HG03108 (cell line): Measurements from ENCODE around the gene DPF3.

Experiments
- ATAC-seq: cut with Tn5 transposase; IDR thresholded peaks from one replicate; pipeline ENCODE4 v1.9.1; 2021; ENCODE audit warnings: moderate library complexity; ENCODE audit not compliant: unreplicated experiment

Gene DPF3

DNA sequence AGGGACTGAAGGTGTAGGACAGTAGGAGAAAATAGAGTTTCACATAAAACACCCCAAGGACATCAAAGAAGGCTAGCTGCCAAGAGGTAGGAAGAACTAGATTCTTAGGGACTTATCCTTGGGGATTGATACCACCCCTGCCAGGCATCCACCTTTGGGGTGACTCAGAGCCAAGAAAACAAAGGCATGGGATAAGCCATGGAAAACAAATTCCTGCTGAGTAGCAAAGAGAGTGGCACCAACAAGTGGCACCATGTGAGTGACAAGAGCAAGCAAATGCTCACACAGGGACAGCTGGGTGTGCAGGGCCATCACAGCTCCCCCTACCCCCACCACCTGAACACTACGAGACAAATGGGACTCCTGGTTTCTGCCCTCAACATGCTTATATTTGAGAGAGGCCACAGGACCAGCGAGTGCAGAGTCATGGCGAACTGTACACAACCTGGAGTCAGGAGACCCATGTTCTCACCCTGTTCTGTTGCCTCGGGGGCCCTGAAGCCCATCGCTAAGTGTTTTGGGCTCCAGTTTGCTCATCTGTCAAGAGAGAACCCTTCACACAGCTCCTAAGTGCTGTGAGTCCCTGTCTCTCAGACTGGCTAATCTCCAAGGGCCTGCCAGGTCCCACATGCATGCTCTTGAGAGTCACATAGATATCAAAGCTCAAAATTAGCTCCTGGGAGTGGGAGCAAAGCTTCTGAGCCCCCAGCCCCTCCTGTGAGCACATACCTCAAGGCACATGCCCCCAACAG lies 91.9 kb downstream of the DPF3 start:
- ATAC-seq = no peak

DNA sequence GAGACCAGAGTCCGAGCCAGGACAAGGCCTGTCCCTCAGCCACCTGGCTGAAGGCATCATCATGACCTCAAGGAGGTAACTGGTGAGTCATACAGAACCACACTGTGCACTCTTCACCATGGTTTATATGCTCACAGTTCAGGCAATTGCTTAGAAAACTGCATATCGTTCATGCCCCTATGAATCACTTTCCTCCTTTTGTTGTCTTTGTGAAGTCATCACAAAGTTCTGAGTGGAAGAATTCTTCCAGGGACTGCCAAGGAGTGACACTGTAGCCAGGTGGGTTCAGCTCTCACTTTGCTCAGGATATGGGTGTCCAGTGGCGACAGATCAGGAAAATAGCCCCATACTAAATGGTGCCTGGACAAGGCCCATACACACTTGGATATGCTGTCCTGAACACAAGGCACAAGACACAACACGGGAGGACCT lies 92.5 kb downstream of the DPF3 start:
- no peak for ATAC-seq

DNA sequence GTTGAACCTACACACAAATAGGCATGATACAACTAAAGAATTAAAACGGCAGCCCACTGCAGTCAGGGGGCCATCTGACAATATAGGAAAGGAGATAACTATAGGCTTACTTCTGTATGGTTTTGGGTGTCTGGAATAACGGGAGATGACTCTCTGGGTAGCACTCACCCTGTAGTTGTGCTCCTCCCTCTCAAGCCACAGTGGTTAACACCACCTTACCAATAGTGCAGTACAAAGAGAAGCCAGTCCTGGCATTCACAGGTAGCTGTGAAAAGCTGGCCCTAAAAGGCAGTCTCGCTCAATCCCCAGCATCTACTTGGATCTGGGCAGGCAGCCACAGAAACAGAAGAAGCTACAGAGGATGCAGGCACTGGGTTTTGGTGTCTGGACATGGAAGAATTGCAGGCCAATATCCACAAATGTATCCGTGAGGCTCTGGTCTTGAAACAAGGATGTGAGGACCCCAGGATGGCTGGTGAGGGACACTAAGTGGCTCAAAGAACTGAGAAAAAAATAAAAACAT lies 93.0 kb downstream of the DPF3 start:
- ATAC-seq = no peak

DNA sequence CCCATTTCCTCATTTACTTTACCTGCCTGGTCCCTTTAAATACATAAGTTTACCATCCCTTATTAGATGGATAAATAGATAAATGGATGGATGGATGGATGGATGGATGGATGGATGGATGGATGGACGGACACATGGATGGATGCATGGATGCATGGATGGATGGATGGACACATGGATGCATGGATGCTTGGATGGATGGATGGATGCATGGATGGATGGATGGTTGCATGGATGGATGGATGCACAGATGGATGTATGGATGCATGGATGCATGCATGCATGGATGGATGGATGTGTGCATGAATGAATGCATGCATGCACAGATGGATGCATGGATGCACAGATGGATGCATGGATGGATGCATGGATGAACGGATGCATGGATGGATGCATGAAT lies 93.6 kb downstream of the DPF3 start:
- no peak for ATAC-seq

DNA sequence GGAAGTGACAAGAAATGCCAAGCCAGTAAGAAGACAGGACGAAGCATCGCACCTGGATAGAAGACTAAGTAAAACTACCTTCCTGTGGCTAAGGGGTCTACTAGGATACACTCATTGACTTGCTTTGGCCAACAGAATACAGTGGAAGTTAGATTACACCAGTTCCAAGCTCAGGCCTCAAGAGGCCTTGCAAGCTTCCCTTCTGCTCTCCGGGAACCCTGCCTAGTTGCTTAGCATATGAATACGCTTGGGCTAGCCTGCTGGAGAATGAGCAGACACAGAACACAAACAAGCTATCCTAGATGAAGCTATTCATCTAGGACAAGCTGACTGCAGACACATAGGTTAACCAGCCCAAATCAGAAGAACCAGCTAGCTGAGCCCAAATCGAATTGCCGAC lies 97.0 kb downstream of the DPF3 start:
- ATAC-seq = no peak

DNA sequence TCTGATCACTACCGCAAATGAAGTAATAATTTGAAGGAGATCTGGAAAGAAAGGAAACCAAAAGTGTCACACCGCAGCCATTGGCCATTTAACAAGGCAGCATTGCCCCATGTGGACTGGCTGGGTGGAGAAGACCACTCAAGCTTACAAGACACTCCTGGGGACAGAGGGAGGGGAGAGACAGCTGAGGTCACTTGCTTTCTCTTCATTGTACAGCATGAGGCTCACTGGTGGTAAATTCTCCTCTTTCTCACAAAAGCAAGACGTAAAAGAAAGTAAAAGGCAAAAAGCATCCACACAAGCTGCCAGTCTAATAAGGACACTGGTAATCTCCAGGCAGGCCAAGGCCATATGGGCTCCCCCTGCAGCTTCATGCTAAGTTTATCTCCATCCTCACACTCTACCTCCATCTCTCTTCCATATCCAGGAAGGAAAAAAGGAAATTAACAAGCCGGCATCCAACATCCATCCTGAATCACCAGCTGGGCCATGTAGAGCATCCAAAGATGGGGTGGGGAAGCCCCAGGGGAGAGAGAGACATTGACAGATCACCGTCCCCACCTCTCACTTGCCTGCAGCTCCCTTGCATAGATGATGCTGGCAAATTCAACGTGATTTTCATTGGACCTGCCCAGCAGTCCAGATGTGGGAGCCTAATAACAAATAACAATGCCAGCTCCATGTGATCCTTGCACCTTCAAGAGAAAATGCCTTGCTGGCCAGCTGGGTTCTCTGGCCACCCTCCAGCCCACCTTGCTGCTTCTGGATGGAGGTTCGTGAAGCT lies 100.6 kb downstream of the DPF3 start:
- ATAC-seq = no peak

DNA sequence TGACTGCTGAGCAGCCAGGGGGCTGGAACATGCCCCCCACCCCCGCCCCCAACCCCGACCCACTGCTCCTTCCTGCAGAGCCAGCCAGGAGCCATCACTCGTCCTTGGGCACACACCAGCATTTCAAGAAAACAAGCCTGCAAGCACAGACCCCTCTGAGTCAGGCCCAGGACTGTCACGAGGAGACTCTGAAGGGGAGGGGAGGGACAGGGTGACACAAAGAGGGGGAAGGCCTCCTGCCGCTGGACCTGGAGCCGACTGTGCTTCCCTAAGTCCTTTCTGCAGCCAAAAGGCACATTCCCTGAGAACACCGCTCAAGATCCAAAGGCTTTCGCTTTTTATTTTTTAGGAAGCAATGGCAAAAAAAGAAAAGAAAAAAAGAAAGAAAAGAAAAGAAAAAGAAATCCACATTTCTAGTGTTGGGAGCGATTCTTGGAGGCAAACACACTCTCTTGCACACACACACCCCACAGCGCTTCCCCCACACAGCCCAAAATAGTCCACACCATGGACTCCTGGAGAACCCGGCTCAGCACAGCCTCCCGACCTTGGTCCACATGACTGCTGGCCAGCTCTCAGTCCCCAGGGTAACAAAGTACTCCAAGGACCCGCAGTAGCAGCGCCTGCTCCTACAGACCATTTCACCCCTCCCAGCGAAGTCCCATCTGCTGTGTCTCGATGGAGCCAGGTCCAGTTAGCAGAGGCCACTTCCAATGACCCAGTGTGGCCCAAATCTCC lies 101.7 kb downstream of the DPF3 start:
- ATAC-seq = no peak

DNA sequence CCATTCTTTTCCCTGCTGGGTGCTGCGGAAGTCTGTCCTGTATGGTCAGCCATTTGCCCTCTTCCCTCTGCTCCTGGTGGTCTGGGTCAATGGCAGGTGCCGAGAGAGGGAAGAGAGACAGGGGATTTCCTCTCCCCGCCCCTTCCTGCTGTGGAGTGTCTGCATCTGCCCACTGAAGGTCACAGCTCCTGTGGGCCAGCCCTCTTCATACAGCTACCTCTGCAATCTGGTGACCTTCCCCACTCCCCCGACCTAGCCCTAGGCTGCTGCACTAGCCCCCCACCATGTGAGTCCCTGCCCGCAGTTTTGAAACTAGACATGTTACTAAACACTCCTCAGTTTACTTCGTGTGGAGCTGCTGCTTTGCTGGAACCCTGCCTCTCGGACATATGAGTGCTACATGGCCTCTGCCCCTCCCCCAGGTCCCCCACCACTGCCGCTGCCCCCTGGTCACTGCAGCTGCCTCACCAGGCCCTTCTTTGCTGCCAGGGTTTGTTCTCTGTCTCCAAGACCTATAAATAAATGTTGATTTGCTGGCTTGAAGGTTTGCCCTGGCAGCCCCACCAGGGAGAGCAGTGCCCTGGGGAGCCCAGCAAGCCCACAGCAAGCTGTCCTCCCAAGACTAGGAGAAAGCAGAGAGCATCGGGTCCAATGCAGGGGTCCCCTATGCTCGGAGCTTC lies 102.9 kb downstream of the DPF3 start:
- no peak for ATAC-seq

DNA sequence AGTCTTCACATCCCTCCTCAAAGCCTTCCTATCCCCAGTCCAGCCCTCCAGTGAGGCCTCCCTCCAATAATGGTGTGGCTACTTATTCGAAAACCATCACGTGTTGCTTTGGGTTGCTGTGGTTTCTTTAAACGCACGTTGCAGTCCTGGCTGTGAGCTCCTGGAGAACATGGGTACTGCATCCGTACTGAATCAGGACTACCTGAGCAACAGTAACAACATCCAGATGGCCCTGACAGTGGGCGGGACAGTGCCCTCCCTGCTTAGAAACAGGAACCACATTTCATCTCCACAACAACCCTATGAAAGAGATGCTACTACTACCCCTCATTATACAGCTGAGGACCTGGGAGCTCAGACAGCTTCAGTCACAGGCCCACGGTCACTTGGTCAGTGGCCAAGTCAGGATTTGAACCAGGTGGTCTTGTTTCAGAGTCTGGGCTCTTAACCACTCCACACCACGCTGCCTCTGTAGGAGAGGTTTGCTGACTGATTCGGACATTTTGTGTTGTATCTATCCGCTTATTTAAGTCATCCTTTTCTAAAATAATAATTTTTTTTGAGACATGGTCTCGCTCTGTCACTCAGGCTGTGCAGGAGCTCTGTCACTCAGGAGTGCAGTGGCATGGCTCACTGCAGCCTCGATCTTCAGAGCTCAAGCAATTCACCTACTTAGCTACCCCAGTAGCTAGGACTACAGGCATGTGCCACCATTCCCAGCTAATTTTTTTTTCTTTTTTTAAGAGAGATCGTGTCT lies 104.8 kb downstream of the DPF3 start:
- no peak for ATAC-seq

DNA sequence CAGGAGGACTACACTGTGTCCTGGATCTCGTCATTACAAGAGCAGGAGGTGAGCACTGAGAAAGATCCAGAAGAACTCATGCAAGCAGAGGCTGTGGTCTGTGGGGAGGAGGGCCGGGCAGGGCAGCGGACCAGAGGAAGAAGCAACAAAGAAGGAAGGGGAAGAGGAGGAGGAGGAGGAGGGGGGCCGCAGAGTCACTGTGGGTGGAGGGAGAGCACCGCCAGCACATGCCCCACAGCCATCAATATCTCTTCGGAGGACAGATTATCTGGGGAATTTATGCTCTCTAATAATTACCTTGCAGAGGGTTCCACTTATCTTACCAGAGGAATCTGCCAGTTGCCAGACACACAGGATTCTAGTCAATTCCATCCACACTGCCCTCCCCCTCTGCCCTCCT lies 105.6 kb downstream of the DPF3 start:
- no peak for ATAC-seq

DNA sequence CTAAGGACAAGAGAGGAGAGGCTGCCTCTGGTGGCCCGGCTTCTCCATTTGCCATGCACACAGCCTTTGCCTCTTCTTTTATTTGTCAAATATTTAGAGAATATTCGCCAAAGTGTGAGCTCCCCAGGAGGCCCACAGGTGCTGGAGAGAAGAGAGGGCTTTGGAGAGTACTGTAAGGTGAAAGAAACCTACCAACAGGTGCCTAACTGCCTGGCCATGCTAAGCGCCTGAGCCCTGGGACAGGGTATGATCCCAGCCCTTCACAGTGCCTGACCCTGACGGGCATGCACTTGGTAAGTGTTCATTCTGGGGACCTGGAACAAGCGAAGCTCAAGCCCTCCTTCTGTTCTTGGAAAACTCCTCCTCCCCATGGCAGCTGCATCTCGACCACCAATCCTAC lies 106.1 kb downstream of the DPF3 start:
- no peak for ATAC-seq

DNA sequence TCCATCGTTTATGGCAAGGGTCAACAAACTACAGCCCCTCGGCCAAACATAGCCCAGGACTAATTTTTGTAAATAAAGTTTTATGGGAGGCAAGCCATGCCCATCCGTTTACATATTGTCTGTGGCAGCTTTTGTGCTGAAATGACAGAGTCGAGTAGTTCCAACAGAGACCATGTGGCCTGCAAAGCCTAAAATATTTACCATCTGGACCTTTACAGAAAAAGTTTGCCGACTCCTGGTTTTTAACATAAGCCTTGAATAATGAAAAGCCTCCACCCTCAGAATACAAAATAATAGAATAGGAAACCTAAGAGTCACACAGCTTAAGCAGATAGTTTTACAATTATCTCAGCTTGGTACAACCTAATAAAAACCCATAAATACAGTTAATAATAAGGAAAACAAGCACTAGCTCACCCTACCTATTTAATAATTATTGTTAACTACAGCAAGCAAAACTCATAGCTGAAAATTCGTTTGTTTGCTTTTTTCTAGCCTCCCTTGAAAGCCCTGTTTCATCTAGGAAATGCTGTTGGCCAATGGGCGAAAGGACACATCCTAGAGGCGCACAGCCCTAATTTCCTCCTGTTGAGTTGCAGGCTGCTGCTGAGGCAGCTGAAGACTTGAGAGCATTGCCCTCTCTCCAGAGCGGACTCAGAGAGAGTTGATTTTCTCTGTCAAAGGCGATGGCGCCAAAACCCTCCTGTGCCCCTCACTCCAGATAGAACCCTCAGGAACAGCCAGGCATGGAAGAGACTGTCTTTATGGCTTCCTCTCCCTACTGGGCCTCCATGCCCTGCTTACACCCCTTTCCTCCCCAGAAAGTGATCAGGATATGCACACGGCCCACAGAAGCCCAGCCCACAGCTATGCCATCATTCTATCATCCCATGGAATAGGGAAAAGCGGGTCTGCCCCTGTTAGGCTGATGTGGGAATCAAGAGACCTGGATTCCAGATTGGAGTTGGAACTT lies 107.2 kb downstream of the DPF3 start:
- ATAC-seq = no peak

DNA sequence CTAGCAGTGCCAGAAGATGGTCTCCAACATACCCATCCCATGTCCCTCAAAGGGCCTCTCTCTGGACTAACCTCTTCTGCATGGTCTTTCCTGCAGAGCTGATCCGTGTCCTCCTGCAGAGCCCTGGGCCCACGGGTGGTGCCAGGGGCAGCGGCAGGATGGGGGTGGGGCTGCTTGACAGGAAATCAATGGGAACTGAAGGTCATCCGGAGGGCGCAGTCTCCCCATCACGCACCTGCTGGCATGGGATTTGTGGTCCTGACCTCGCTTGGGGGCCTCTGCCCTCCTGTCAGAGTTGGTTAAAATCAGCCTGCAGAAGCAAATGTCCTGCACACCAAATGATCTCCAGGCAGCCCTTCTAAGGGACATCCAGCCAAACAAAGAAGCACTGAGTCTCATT lies 110.2 kb downstream of the DPF3 start:
- ATAC-seq = no peak

DNA sequence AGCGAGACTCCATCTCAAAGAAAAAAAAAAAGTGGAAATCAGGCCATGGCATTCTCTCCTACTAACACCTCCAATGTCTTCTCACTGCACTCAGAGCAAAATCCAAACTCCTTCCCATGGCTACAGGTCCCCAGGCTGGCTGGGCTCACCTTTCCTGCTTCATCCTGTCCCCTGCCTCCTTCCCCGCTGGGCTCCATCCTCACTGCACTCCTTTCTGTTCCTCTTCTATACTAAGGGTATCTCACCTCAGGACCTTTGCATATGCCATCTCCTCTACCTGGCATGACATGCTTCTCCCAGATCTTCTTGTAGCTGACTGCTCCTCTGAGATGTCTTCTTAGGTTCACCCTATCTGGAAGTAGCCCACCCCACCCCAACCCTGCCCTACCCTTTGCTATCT lies 111.1 kb downstream of the DPF3 start:
- ATAC-seq = no peak

DNA sequence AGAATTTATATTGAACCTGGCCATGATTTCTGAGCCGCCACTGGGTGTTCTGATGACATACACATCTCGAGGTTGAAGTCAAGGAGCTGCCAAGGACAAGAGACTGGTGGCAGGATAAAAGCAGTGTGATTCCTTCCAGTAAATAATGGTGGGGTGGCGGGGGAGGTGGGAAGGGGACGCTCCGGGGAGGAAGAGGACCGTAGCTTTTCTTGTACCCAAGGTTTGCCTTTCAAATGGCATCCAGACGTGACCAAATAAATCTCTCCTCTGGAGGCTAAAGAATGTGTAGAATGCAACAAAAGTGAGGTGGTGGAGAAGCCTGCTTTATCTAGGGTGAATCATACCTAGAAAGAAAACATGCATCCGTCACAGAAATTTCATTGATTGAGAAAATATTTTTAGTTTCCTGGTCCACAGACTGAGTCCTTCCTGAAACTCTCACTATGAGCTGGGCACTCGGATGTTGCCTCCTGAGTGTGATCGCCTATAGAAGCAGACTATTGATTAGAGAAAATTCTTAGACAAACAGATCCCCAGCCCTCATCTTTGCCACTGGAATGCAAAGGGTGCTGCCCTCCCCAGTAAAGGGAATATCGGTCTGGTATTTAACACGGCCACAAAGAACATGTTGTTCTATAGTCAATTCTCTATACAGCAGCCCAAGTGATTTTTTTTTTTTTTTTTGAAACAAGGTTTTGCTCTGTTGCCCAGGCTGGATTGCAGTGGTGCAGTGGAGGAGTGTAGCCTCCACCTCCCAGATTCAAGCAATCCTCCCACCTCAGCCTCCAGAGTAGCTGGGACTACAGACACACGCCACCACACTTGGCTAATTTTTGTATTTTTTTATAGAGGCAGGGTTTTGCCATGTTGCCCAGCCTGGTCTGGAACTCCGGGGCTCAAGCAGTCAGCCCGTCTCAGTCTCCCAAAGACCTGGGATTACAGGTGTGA lies 112.1 kb downstream of the DPF3 start:
- no peak for ATAC-seq

DNA sequence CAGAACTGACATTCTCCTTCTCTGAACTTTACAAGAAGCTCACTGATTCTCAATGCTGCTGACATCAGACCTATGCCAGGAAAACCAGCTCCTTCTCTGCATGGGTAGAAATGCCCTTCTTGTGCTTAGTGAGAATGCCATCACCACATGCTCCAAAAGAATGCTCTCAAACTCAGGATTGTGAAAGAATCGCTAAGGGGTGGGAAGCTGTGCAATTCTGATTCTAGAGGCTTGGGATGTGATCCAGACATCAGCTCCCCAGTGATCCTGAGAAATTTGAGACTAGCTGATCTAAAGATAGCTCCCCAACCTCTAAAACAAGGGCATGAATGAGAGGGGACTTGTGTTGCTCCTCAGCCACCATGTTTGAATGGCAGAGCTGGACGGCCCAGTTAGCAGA lies 113.2 kb downstream of the DPF3 start:
- no peak for ATAC-seq

DNA sequence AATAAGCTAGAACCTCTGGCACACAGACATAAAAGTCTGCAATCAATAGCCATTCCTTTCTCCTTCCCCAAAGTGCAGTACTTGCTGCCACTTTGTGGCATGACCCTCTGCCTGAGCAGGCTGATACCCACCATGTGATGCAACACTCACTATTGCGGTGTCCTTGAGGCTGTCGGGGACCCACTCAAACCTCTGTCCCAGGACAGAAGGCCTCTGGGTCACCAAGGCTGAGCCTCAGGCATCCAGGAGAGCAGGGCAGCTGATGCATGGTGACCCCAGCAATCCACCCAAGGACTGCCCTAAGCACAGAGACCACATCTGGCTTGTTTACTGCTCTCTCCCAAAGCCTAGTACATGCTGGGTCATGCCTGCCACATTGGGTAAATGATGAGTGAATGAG lies 114.2 kb downstream of the DPF3 start:
- no peak for ATAC-seq

DNA sequence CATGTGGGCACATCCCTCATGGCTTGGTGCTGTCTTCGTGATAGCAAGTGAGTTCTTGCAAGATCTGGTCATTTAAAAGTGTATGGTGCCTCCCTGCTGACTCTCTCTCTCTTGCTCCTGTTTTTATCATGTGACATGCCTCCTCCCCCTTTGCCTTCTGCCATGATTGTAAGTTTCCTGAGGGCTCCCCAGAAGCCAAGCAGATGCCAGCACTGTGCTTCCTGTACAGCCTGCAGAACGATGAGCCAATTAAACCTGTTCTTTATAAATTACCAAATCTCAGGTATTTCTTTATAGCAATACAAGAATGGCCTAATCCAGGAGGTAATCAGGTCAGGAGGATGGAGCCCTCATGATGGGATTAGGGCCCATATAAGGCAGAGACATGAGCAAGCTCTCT lies 116.3 kb downstream of the DPF3 start:
- ATAC-seq = no peak
